GM23338 (cell line): ENCODE data around the gene DSG1. TPM values are rescaled to one million over a fixed set of nuclear protein-coding genes. Genes with fewer than 3 reads are reported as not detected.
"Not testable (repeated sequence)": the region's sequence is repeated elsewhere in the genome, so short reads cannot be mapped to it uniquely, and the experiment has no call there.

Source experiments
- ATAC-seq: fragments of 200-7000 bp; cut with Tn5 transposase; 3 replicates; pipeline ENCODE4 v1.9.1; 2020
- DNase-seq: peaks from one replicate; pipeline ENCODE4 v3.0.0-alpha.2; 2015; ENCODE audit warnings: low spot score
- H2AFZ ChIP-seq: fragments of 200-600 bp; sonication (generic); 2 replicates; pipeline ENCODE4 v1.8.0; 2016; ENCODE audit warnings: antibody characterized with exemption, mild to moderate bottlenecking, moderate library complexity
- H3F3A ChIP-seq: fragments of 200-600 bp; sonication (generic); replicated peaks from 2 replicates; pipeline ENCODE4 v1.8.0; 2017; ENCODE audit warnings: antibody characterized with exemption, mixed run types, low read depth
- H3K27ac ChIP-seq: fragments of 200-600 bp; sonication (generic); 2 replicates; pipeline ENCODE4 v1.6.1; 2016; ENCODE audit warnings: low read depth
- H3K27me3 ChIP-seq: fragments of 200-600 bp; sonication (generic); 2 replicates; pipeline ENCODE4 v1.8.0; 2016; ENCODE audit warnings: mild to moderate bottlenecking, mixed run types, moderate library complexity; ENCODE audit not compliant: insufficient read depth
- H3K36me3 ChIP-seq: fragments of 200-600 bp; sonication (generic); 2 replicates; pipeline ENCODE4 v1.8.0; 2016; ENCODE audit warnings: mild to moderate bottlenecking; ENCODE audit not compliant: insufficient read depth
- H3K4me1 ChIP-seq: fragments of 200-600 bp; sonication (generic); 2 replicates; pipeline ENCODE4 v1.8.0; 2016; ENCODE audit warnings: mild to moderate bottlenecking, moderate library complexity; ENCODE audit not compliant: insufficient read depth
- H3K4me2 ChIP-seq: fragments of 200-600 bp; sonication (generic); 2 replicates; pipeline ENCODE4 v1.7.1; 2017; ENCODE audit warnings: mixed run types
- H3K4me3 ChIP-seq: fragments of 200-600 bp; sonication (generic); 2 replicates; pipeline ENCODE4 v1.6.1; 2016; ENCODE audit warnings: mixed run types
- H3K79me2 ChIP-seq: fragments of 200-600 bp; sonication (generic); replicated peaks from 2 replicates; pipeline ENCODE4 v1.8.0; 2017; ENCODE audit warnings: mild to moderate bottlenecking; ENCODE audit not compliant: insufficient read depth
- H3K9me2 ChIP-seq: fragments of 200-600 bp; sonication (generic); 2 replicates; pipeline ENCODE4 v1.8.0; 2017; ENCODE audit not compliant: insufficient read depth
- H4K20me1 ChIP-seq: fragments of 200-600 bp; sonication (generic); replicated peaks from 2 replicates; pipeline ENCODE4 v1.8.0; 2017; ENCODE audit warnings: mild to moderate bottlenecking; ENCODE audit not compliant: insufficient read depth
- H3K27ac Mint-ChIP-seq: 2 replicates; pipeline ENCODE4 v1.8.0; 2020; ENCODE audit warnings: inconsistent platforms, mild to moderate bottlenecking, moderate library complexity, mixed read lengths
- H3K27me3 Mint-ChIP-seq: 3 replicates; pipeline ENCODE4 v1.8.0; 2022; ENCODE audit warnings: low read depth, mild to moderate bottlenecking, moderate library complexity, mixed read lengths, inconsistent platforms; ENCODE audit not compliant: insufficient read depth, poor library complexity
- H3K36me3 Mint-ChIP-seq: 3 replicates; pipeline ENCODE4 v1.8.0; 2021; ENCODE audit warnings: low read depth, mild to moderate bottlenecking, inconsistent platforms, moderate library complexity, mixed read lengths
- H3K4me1 Mint-ChIP-seq: 3 replicates; pipeline ENCODE4 v1.8.0; 2020; ENCODE audit warnings: mild to moderate bottlenecking, inconsistent platforms, mixed read lengths
- H3K4me3 Mint-ChIP-seq: 3 replicates; pipeline ENCODE4 v1.8.0; 2021; ENCODE audit warnings: moderate library complexity, mild to moderate bottlenecking, inconsistent platforms, mixed read lengths
- H3K9me3 Mint-ChIP-seq: 3 replicates; pipeline ENCODE4 v1.8.0; 2020; ENCODE audit warnings: moderate library complexity, mild to moderate bottlenecking, inconsistent platforms, mixed read lengths
- CREB1 ChIP-seq: fragments of 250-450 bp; sonication (Bioruptor Pico); IDR thresholded peaks from 2 replicates; pipeline ENCODE4 v1.5.0; 2020; ENCODE audit warnings: low read depth, mild to moderate bottlenecking, moderate library complexity
- NANOG ChIP-seq: IDR thresholded peaks from 2 replicates; pipeline ENCODE4 v1.6.1; 2016; ENCODE audit warnings: antibody characterized with exemption, borderline replicate concordance
- POLR2AphosphoS5 ChIP-seq: IDR thresholded peaks from 2 replicates; pipeline ENCODE4 v1.6.1; 2016; ENCODE audit warnings: antibody characterized with exemption, low read depth
- STAT1 ChIP-seq: IDR thresholded peaks from one replicate; pipeline ENCODE4 v1.6.1; 2016; ENCODE audit warnings: antibody characterized with exemption; ENCODE audit not compliant: unreplicated experiment
- ZNF114 ChIP-seq: fragments of 250-450 bp; sonication (Bioruptor Pico); IDR thresholded peaks from 2 replicates; pipeline ENCODE4 v1.5.0; 2020; ENCODE audit warnings: mild to moderate bottlenecking, moderate library complexity
- polyA plus RNA-seq: library from polyadenylated mRNA; unstranded; fragments of >200 nt; fragmentation: Nextera tagmentation; extraction: Ambion mirVana; gene quantifications from 2 replicates; pipeline ENCODE4 v1.2.1, GENCODE V29; 2016
- total RNA-seq: library from RNA; depleted of rRNA; stranded (reverse); fragments of >200 nt; shearing (Covaris generic); gene quantifications from 2 replicates; pipeline ENCODE4 v1.2.3, GENCODE V29; 2014
- TF ChIP-seq, protein P1 (sequence below): fragments of 250-450 bp; sonication (Bioruptor Pico); IDR thresholded peaks from 2 replicates; pipeline ENCODE4 v1.5.0; 2020; ENCODE audit warnings: mild to moderate bottlenecking, moderate library complexity

The DSG1 gene
- total and polyA plus RNA-seq, 2 experiments from 2014 or later = not detected

- DNase-seq (peak; percentile 39), ATAC-seq (peak; percentile 23; the same call in 2 of the 3 replicates)
- Mint-ChIP-seq H3K36me3 (peaks cover 30% of the 10 kb centered on the region), H3K4me1 (peaks cover 18% of the 10 kb centered on the region), H3K4me3 (no peak overlapping the region), H3K27ac (no peak overlapping the region), H3K9me3 (peaks cover 12% of the 10 kb centered on the region), H3K27me3 (peaks cover 2% of the 10 kb centered on the region)
- Histone ChIP-seq H3K27ac (peak overlapping the region; percentile 21; the same call in 1 of the 2 replicates), H3K27me3 (no peaks in the 10 kb centered on the region), H3K4me1 (peaks cover 26% of the 10 kb centered on the region), H3K4me3 (peak overlapping the region; percentile 0; the same call in 1 of the 2 replicates), H3K4me2 (peak overlapping the region; percentile 4), H3K36me3 (peaks cover 10% of the 10 kb centered on the region; the same call in 1 of the 2 replicates), H4K20me1 (no peaks in the 10 kb centered on the region), H3F3A (no peaks in the 10 kb centered on the region), H3K79me2 (no peaks in the 10 kb centered on the region), H2AFZ (no peak overlapping the region), H3K9me2 (peaks cover 10% of the 10 kb centered on the region)
- no peak for TF ChIP-seq POLR2AphosphoS5
- no peak for TF ChIP-seq STAT1
- no peak for TF ChIP-seq ZNF114 (CRISPR knock-in tag)
- TF ChIP-seq CREB1 (CRISPR knock-in tag) = 0 out of 2 replicates have a peak, but pooled peaks have one; percentile 10
- peak; percentile 92 for TF ChIP-seq NANOG
- TF ChIP-seq, protein P1, sequence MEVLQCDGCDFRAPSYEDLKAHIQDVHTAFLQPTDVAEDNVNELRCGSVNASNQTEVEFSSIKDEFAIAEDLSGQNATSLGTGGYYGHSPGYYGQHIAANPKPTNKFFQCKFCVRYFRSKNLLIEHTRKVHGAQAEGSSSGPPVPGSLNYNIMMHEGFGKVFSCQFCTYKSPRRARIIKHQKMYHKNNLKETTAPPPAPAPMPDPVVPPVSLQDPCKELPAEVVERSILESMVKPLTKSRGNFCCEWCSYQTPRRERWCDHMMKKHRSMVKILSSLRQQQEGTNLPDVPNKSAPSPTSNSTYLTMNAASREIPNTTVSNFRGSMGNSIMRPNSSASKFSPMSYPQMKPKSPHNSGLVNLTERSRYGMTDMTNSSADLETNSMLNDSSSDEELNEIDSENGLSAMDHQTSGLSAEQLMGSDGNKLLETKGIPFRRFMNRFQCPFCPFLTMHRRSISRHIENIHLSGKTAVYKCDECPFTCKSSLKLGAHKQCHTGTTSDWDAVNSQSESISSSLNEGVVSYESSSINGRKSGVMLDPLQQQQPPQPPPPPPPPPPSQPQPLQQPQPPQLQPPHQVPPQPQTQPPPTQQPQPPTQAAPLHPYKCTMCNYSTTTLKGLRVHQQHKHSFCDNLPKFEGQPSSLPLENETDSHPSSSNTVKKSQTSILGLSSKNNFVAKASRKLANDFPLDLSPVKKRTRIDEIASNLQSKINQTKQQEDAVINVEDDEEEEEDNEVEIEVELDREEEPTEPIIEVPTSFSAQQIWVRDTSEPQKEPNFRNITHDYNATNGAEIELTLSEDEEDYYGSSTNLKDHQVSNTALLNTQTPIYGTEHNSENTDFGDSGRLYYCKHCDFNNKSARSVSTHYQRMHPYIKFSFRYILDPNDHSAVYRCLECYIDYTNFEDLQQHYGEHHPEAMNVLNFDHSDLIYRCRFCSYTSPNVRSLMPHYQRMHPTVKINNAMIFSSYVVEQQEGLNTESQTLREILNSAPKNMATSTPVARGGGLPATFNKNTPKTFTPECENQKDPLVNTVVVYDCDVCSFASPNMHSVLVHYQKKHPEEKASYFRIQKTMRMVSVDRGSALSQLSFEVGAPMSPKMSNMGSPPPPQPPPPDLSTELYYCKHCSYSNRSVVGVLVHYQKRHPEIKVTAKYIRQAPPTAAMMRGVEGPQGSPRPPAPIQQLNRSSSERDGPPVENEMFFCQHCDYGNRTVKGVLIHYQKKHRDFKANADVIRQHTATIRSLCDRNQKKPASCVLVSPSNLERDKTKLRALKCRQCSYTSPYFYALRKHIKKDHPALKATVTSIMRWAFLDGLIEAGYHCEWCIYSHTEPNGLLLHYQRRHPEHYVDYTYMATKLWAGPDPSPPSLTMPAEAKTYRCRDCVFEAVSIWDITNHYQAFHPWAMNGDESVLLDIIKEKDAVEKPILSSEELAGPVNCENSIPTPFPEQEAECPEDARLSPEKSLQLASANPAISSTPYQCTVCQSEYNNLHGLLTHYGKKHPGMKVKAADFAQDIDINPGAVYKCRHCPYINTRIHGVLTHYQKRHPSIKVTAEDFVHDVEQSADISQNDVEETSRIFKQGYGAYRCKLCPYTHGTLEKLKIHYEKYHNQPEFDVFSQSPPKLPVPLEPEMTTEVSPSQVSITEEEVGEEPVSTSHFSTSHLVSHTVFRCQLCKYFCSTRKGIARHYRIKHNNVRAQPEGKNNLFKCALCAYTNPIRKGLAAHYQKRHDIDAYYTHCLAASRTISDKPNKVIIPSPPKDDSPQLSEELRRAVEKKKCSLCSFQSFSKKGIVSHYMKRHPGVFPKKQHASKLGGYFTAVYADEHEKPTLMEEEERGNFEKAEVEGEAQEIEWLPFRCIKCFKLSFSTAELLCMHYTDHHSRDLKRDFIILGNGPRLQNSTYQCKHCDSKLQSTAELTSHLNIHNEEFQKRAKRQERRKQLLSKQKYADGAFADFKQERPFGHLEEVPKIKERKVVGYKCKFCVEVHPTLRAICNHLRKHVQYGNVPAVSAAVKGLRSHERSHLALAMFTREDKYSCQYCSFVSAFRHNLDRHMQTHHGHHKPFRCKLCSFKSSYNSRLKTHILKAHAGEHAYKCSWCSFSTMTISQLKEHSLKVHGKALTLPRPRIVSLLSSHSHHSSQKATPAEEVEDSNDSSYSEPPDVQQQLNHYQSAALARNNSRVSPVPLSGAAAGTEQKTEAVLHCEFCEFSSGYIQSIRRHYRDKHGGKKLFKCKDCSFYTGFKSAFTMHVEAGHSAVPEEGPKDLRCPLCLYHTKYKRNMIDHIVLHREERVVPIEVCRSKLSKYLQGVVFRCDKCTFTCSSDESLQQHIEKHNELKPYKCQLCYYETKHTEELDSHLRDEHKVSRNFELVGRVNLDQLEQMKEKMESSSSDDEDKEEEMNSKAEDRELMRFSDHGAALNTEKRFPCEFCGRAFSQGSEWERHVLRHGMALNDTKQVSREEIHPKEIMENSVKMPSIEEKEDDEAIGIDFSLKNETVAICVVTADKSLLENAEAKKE (CRISPR knock-in tag) = no peak
These were observed 36.5 kb upstream of the DSG1 start for GRCh38 chr18:31281437-31281836.

- not testable (repeated sequence) for H3K27me3 Mint-ChIP-seq, H3K36me3 ChIP-seq, H3F3A ChIP-seq, H4K20me1 ChIP-seq, H3K27me3 ChIP-seq, H3K4me1 Mint-ChIP-seq, H3K27ac Mint-ChIP-seq, H3K9me2 ChIP-seq, H3K4me3 Mint-ChIP-seq, DNase-seq, H3K4me3 ChIP-seq, H3K79me2 ChIP-seq, H3K4me2 ChIP-seq, H3K4me1 ChIP-seq, H2AFZ ChIP-seq, H3K27ac ChIP-seq, ATAC-seq
- Mint-ChIP-seq H3K9me3 (peaks cover 28% of the 10 kb centered on the region), H3K36me3 (peaks cover 57% of the 10 kb centered on the region)
These were observed 28.5 kb upstream of the DSG1 start for GRCh38 chr18:31289446-31289845.
